ENCODE results near the gene FLNB. TPM values are rescaled to one million over a fixed set of nuclear protein-coding genes. Genes with fewer than 3 reads are reported as not detected.

FLNB gene
- total RNA-seq, 1 experiment from 2014 or later = 14.2 TPM

DNA sequence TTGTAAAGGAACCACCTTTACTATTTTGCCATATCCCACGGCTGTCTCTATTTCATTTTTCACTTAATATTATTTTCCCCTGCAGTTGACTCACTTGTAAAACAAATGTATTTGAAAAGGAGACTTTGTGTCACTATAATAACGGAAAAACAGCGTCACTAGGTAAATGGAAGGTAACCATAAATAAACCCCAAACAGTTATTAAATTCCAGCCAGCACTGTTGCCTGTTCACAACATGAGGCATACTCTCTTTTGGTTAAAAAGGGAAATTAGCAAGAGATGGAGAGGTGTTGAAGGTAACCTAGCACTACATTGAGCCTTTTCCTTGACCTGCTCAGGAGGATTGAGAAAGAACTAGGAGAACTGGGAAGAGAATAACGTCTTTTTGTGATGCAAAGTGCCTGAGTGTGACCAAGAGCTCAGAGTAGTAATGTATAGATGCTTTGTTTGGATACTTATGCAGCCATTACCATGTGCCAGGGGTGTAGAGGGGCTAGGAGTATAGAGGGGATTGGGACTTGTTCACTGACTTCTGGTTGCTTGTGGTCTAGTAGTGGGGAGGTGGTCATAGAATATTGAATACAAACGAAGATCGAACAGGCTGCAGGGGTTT is 19.6 kb downstream of the FLNB start:
- no peak for DNase-seq
- Histone ChIP-seq H4K20me1 (ENCODE audit: insufficient read depth, low read depth, low read length) (peaks cover 14% of the 10 kb centered on the region; the same call in 1 of the 2 replicates), H3K79me2 (ENCODE audit: low read length) (no peaks in the 10 kb centered on the region)

DNA sequence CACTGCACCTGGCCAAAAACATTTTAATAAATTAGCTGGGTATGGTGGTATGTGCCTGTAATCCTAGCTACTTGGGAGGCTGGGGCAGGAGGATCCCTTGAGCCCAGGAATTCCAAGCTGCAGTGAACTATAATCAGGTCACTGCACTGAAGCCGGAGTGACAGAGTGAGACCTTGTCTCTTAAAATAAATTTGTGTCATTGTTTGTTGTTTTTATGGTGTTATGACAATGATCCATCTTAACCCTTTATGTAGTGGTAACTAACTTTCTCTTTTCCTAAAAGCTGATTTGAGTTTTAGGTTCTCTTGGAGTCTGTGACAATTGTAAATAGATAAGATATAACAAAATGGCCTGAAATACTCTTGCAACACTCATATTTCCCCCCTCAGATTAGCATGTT is 20.7 kb downstream of the FLNB start:
- H4K20me1 ChIP-seq (ENCODE audit: insufficient read depth, low read depth, low read length) = peaks cover 11% of the 10 kb centered on the region; the same call in 1 of the 2 replicates
- H3K79me2 ChIP-seq (ENCODE audit: low read length) = no peaks in the 10 kb centered on the region
- no peak overlapping the region for H3K4me3 ChIP-seq (ENCODE audit: low read length)

More for the DNA sequence above, 19.6 kb downstream of the FLNB start:
- H3K4me2 ChIP-seq (ENCODE audit: low read depth, low read length, poor library complexity, severe bottlenecking) = no peak overlapping the region
- no peak overlapping the region for H3K9ac ChIP-seq (ENCODE audit: low read length)
- H2AFZ ChIP-seq (ENCODE audit: low read length) = no peak overlapping the region
- H3K27ac ChIP-seq (ENCODE audit: low read length) = no peak overlapping the region
- H3K4me3 ChIP-seq (ENCODE audit: low read length) = no peak overlapping the region
- no peaks in the 10 kb centered on the region for H3K9me3 ChIP-seq (ENCODE audit: low read length)
- no peaks in the 10 kb centered on the region for H3K27me3 ChIP-seq (ENCODE audit: low read length)
- no peaks in the 10 kb centered on the region for H3K36me3 ChIP-seq (ENCODE audit: insufficient read depth, low read length)
- no peaks in the 10 kb centered on the region for H3K9me2 ChIP-seq (replicated peaks; ENCODE audit: insufficient read depth, low read length)
- H3K4me1 ChIP-seq (ENCODE audit: low read length) = no peaks in the 10 kb centered on the region

DNA sequence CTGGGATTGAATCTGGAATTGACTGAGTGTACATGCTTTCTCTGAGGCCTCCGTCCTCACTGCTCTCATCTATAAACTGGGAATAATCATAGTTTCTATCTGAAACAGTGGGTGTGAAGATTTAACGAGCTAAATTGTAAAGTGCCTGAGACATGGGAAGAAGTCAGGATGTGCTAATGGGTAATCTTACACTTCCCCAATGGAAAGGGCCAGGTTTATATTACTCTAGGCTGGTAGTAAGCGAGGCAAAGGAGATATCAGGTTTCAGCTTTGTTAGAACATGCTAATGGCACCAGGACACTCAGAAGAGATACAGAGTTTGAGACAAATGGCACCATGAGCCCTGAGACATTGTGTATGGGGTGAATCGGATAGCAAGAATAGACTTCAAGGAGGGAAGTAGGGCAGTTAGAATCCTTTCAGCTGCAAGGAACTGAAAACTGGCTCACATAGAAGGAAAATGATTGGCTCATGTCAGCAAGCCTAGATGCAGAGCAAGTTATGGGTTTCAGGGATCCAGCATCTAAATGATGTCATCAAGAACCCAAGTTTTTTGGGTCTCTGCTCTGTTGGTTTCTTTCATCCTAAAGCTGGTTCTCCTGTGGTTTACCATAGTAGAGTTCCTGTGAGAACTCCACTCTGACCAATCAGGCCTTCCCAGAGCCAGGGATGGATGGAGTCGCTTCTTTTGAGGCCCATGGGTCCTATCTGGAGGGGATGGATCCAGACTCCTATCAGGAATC is 21.8 kb downstream of the FLNB start:
- Histone ChIP-seq H3K27ac (ENCODE audit: low read length) (no peak overlapping the region), H3K27me3 (ENCODE audit: low read length) (no peaks in the 10 kb centered on the region), H3K36me3 (ENCODE audit: insufficient read depth, low read length) (no peaks in the 10 kb centered on the region), H3K4me2 (ENCODE audit: low read depth, low read length, poor library complexity, severe bottlenecking) (no peak overlapping the region), H3K4me1 (ENCODE audit: low read length) (no peaks in the 10 kb centered on the region), H3K9ac (ENCODE audit: low read length) (no peak overlapping the region), H3K9me3 (ENCODE audit: low read length) (no peaks in the 10 kb centered on the region), H3K79me2 (ENCODE audit: low read length) (no peaks in the 10 kb centered on the region), H3K9me2 (replicated peaks; ENCODE audit: insufficient read depth, low read length) (no peaks in the 10 kb centered on the region), H3K4me3 (ENCODE audit: low read length) (no peak overlapping the region), H4K20me1 (ENCODE audit: insufficient read depth, low read depth, low read length) (peaks cover 7% of the 10 kb centered on the region; the same call in 1 of the 2 replicates), H2AFZ (ENCODE audit: low read length) (no peak overlapping the region)
- DNase-seq = no peak

More for the DNA sequence above, 20.7 kb downstream of the FLNB start:
- no peaks in the 10 kb centered on the region for H3K4me1 ChIP-seq (ENCODE audit: low read length)
- no peak for DNase-seq
- no peaks in the 10 kb centered on the region for H3K36me3 ChIP-seq (ENCODE audit: insufficient read depth, low read length)
- no peak overlapping the region for H3K4me2 ChIP-seq (ENCODE audit: low read depth, low read length, poor library complexity, severe bottlenecking)
- no peak overlapping the region for H3K27ac ChIP-seq (ENCODE audit: low read length)
- no peaks in the 10 kb centered on the region for H3K9me2 ChIP-seq (replicated peaks; ENCODE audit: insufficient read depth, low read length)
- H3K9ac ChIP-seq (ENCODE audit: low read length) = no peak overlapping the region
- no peak overlapping the region for H2AFZ ChIP-seq (ENCODE audit: low read length)
- no peaks in the 10 kb centered on the region for H3K9me3 ChIP-seq (ENCODE audit: low read length)
- no peaks in the 10 kb centered on the region for H3K27me3 ChIP-seq (ENCODE audit: low read length)

DNA sequence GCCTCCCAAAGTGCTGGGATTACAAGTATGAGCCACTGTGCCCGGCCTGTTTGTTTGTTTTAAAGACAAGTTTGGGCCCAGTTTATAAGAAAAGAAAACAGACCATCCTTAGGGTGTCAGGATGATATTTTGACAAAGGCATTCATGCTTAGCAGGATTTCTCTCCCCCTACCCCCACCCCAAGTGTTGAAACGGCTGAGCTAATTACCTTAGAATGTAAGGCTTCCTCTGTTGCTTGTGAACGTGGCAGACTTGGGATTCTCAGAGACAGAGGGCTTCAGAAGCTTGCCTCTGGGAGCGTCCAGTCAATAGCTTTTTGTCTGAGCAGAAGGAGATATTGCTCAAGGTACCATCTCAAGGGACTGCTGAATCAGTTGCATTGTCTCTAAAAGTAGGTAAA is 24.0 kb downstream of the FLNB start:
- H3K4me3 ChIP-seq (ENCODE audit: low read length) = no peak overlapping the region
- no peaks in the 10 kb centered on the region for H3K9me3 ChIP-seq (ENCODE audit: low read length)
- peaks cover 5% of the 10 kb centered on the region; the same call in 1 of the 2 replicates for H4K20me1 ChIP-seq (ENCODE audit: insufficient read depth, low read depth, low read length)
- H3K4me2 ChIP-seq (ENCODE audit: low read depth, low read length, poor library complexity, severe bottlenecking) = no peak overlapping the region
- H3K27me3 ChIP-seq (ENCODE audit: low read length) = no peaks in the 10 kb centered on the region
- no peaks in the 10 kb centered on the region for H3K4me1 ChIP-seq (ENCODE audit: low read length)
- no peak overlapping the region for H3K27ac ChIP-seq (ENCODE audit: low read length)
- no peaks in the 10 kb centered on the region for H3K36me3 ChIP-seq (ENCODE audit: insufficient read depth, low read length)
- H3K9me2 ChIP-seq (replicated peaks; ENCODE audit: insufficient read depth, low read length) = no peaks in the 10 kb centered on the region
- no peak overlapping the region for H3K9ac ChIP-seq (ENCODE audit: low read length)
- no peaks in the 10 kb centered on the region for H3K79me2 ChIP-seq (ENCODE audit: low read length)
- DNase-seq = no peak
- no peak overlapping the region for H2AFZ ChIP-seq (ENCODE audit: low read length)

- Histone ChIP-seq H3K9ac (ENCODE audit: low read length) (no peak overlapping the region), H4K20me1 (ENCODE audit: insufficient read depth, low read depth, low read length) (peaks cover 10% of the 10 kb centered on the region; the same call in 1 of the 2 replicates), H3K4me3 (ENCODE audit: low read length) (no peak overlapping the region), H3K4me1 (ENCODE audit: low read length) (no peaks in the 10 kb centered on the region), H3K79me2 (ENCODE audit: low read length) (no peaks in the 10 kb centered on the region), H3K4me2 (ENCODE audit: low read depth, low read length, poor library complexity, severe bottlenecking) (no peak overlapping the region), H3K36me3 (ENCODE audit: insufficient read depth, low read length) (no peaks in the 10 kb centered on the region), H2AFZ (ENCODE audit: low read length) (no peak overlapping the region), H3K27me3 (ENCODE audit: low read length) (no peaks in the 10 kb centered on the region), H3K9me3 (ENCODE audit: low read length) (no peaks in the 10 kb centered on the region), H3K9me2 (replicated peaks; ENCODE audit: insufficient read depth, low read length) (no peaks in the 10 kb centered on the region), H3K27ac (ENCODE audit: low read length) (no peak overlapping the region)
- no peak for DNase-seq
Measured at GRCh38 chr3:58034738-58035523, 26.7 kb downstream of the FLNB start.

- no peak overlapping the region for H3K4me2 ChIP-seq (ENCODE audit: low read depth, low read length, poor library complexity, severe bottlenecking)
- no peak overlapping the region for H3K27ac ChIP-seq (ENCODE audit: low read length)
- no peak for DNase-seq
- no peak overlapping the region for H3K4me3 ChIP-seq (ENCODE audit: low read length)
- H2AFZ ChIP-seq (ENCODE audit: low read length) = no peak overlapping the region
- H3K4me1 ChIP-seq (ENCODE audit: low read length) = no peaks in the 10 kb centered on the region
- peaks cover 10% of the 10 kb centered on the region; the same call in 1 of the 2 replicates for H4K20me1 ChIP-seq (ENCODE audit: insufficient read depth, low read depth, low read length)
- H3K9me2 ChIP-seq (replicated peaks; ENCODE audit: insufficient read depth, low read length) = no peaks in the 10 kb centered on the region
- no peaks in the 10 kb centered on the region for H3K27me3 ChIP-seq (ENCODE audit: low read length)
- no peak overlapping the region for H3K9ac ChIP-seq (ENCODE audit: low read length)
- no peaks in the 10 kb centered on the region for H3K9me3 ChIP-seq (ENCODE audit: low read length)
- H3K36me3 ChIP-seq (ENCODE audit: insufficient read depth, low read length) = no peaks in the 10 kb centered on the region
- no peaks in the 10 kb centered on the region for H3K79me2 ChIP-seq (ENCODE audit: low read length)
Measured at GRCh38 chr3:58035524-58036255, 27.5 kb downstream of the FLNB start.

- H3K27ac ChIP-seq (ENCODE audit: low read length) = no peak overlapping the region
- H2AFZ ChIP-seq (ENCODE audit: low read length) = no peak overlapping the region
- H4K20me1 ChIP-seq (ENCODE audit: insufficient read depth, low read depth, low read length) = peaks cover 15% of the 10 kb centered on the region; the same call in 1 of the 2 replicates
- no peak overlapping the region for H3K4me2 ChIP-seq (ENCODE audit: low read depth, low read length, poor library complexity, severe bottlenecking)
- H3K79me2 ChIP-seq (ENCODE audit: low read length) = no peaks in the 10 kb centered on the region
- no peak for DNase-seq
- no peak overlapping the region for H3K9ac ChIP-seq (ENCODE audit: low read length)
- no peaks in the 10 kb centered on the region for H3K36me3 ChIP-seq (ENCODE audit: insufficient read depth, low read length)
- no peaks in the 10 kb centered on the region for H3K4me1 ChIP-seq (ENCODE audit: low read length)
- no peak overlapping the region for H3K4me3 ChIP-seq (ENCODE audit: low read length)
- no peaks in the 10 kb centered on the region for H3K9me3 ChIP-seq (ENCODE audit: low read length)
- H3K27me3 ChIP-seq (ENCODE audit: low read length) = no peaks in the 10 kb centered on the region
- no peaks in the 10 kb centered on the region for H3K9me2 ChIP-seq (replicated peaks; ENCODE audit: insufficient read depth, low read length)
Measured at GRCh38 chr3:58036293-58037032, 28.2 kb downstream of the FLNB start.

Measured in Karpas-422 (cell line).